ENCODE measurements around the gene METRN. TPM values are rescaled to one million over a fixed set of nuclear protein-coding genes. Genes with fewer than 3 reads are reported as not detected.
A peak's percentile ranks its signal among the peaks of the same experiment; 100 is the strongest.

METRN gene
- total RNA-seq, 2 donors from 2014 or later, result 3.8 to 4.3 TPM

GRCh38 chr16:754656-755055 is 39.7 kb downstream of the METRN start:
- Mint-ChIP-seq H3K36me3 (ENCODE audit: low read depth) (no peaks in the 10 kb centered on the region), H3K4me1 (peaks cover 4% of the 10 kb centered on the region), H3K4me3 (no peak overlapping the region), H3K27me3 (no peaks in the 10 kb centered on the region), H3K27ac (no peak overlapping the region)
- DNase-seq (no peak), ATAC-seq (peak; percentile 73)
- no peaks in the 10 kb centered on the region for H3K9me3 ChIP-seq (ENCODE audit: control insufficient read depth, low read length, poor library complexity, severe bottlenecking)

- DNase-seq (no peak), ATAC-seq (no peak)
- Mint-ChIP-seq H3K36me3 (ENCODE audit: low read depth) (no peaks in the 10 kb centered on the region), H3K27ac (no peak overlapping the region), H3K4me1 (peaks cover 4% of the 10 kb centered on the region), H3K27me3 (no peaks in the 10 kb centered on the region), H3K4me3 (no peak overlapping the region)
- no peaks in the 10 kb centered on the region for H3K9me3 ChIP-seq (ENCODE audit: control insufficient read depth, low read length, poor library complexity, severe bottlenecking)
Observed at GRCh38 chr16:756428-756827, 41.5 kb downstream of the METRN start.

GRCh38 chr16:759110-759910 is 44.4 kb downstream of the METRN start:
- Mint-ChIP-seq H3K36me3 (ENCODE audit: low read depth) (no peaks in the 10 kb centered on the region), H3K4me1 (peaks cover 4% of the 10 kb centered on the region), H3K27ac (no peak overlapping the region), H3K4me3 (no peak overlapping the region), H3K27me3 (no peaks in the 10 kb centered on the region)
- DNase-seq (no peak), ATAC-seq (no peak)
- H3K9me3 ChIP-seq (ENCODE audit: control insufficient read depth, low read length, poor library complexity, severe bottlenecking), result no peaks in the 10 kb centered on the region

GRCh38 chr16:760065-760464 is 45.1 kb downstream of the METRN start:
- Mint-ChIP-seq H3K27me3 (no peaks in the 10 kb centered on the region), H3K4me3 (no peak overlapping the region), H3K36me3 (ENCODE audit: low read depth) (no peaks in the 10 kb centered on the region), H3K27ac (no peak overlapping the region), H3K4me1 (no peaks in the 10 kb centered on the region)
- ATAC-seq (no peak), DNase-seq (no peak)
- no peaks in the 10 kb centered on the region for H3K9me3 ChIP-seq (ENCODE audit: control insufficient read depth, low read length, poor library complexity, severe bottlenecking)

- Mint-ChIP-seq H3K27me3 (no peaks in the 10 kb centered on the region), H3K27ac (no peak within 1 kb of the TSS), H3K4me3 (no peak within 1 kb of the TSS), H3K4me1 (no peaks in the 10 kb centered on the region), H3K36me3 (ENCODE audit: low read depth) (no peaks in the 10 kb centered on the region)
- H3K9me3 ChIP-seq (ENCODE audit: control insufficient read depth, low read length, poor library complexity, severe bottlenecking), result no peaks in the 10 kb centered on the region
- no peak for DNase-seq
- no peak for ATAC-seq
Observed at GRCh38 chr16:760545-761343, 45.8 kb downstream of the METRN start, which contains the start of gene MSLN. MSLN (plus strand) TSS chr16:760734; CDS start chr16:762681, 1,947 bp downstream.

- no peak overlapping the region for H3K27ac Mint-ChIP-seq
- no peaks in the 10 kb centered on the region for H3K27me3 Mint-ChIP-seq
Observed at GRCh38 chr16:761625-762513, 47.0 kb downstream of the METRN start.

GRCh38 chr16:762595-763268 is 47.8 kb downstream of the METRN start:
- H3K36me3 Mint-ChIP-seq (ENCODE audit: low read depth), result no peaks in the 10 kb centered on the region
- no peak overlapping the region for H3K27ac Mint-ChIP-seq
- no peaks in the 10 kb centered on the region for H3K4me1 Mint-ChIP-seq
- DNase-seq, result no peak
- no peak for ATAC-seq
- H3K9me3 ChIP-seq (ENCODE audit: control insufficient read depth, low read length, poor library complexity, severe bottlenecking), result no peaks in the 10 kb centered on the region
- H3K4me3 Mint-ChIP-seq, result no peak overlapping the region
- H3K27me3 Mint-ChIP-seq, result no peaks in the 10 kb centered on the region

More at GRCh38 chr16:761625-762513, 47.0 kb downstream of the METRN start:
- H3K9me3 ChIP-seq (ENCODE audit: control insufficient read depth, low read length, poor library complexity, severe bottlenecking), result no peaks in the 10 kb centered on the region
- no peak overlapping the region for H3K4me3 Mint-ChIP-seq
- H3K4me1 Mint-ChIP-seq, result no peaks in the 10 kb centered on the region
- DNase-seq (no peak), ATAC-seq (no peak)
- no peaks in the 10 kb centered on the region for H3K36me3 Mint-ChIP-seq (ENCODE audit: low read depth)

GRCh38 chr16:763369-764183 is 48.7 kb downstream of the METRN start:
- no peaks in the 10 kb centered on the region for H3K27me3 Mint-ChIP-seq

GRCh38 chr16:764184-764750 is 49.3 kb downstream of the METRN start:
- DNase-seq (no peak), ATAC-seq (no peak)
- Mint-ChIP-seq H3K36me3 (ENCODE audit: low read depth) (no peaks in the 10 kb centered on the region), H3K27me3 (no peaks in the 10 kb centered on the region), H3K27ac (no peak overlapping the region), H3K4me3 (no peak overlapping the region), H3K4me1 (no peaks in the 10 kb centered on the region)
- H3K9me3 ChIP-seq (ENCODE audit: control insufficient read depth, low read length, poor library complexity, severe bottlenecking), result no peaks in the 10 kb centered on the region

More at GRCh38 chr16:763369-764183, 48.7 kb downstream of the METRN start:
- H3K4me3 Mint-ChIP-seq, result no peak overlapping the region
- no peak overlapping the region for H3K27ac Mint-ChIP-seq
- ATAC-seq, result no peak
- no peaks in the 10 kb centered on the region for H3K9me3 ChIP-seq (ENCODE audit: control insufficient read depth, low read length, poor library complexity, severe bottlenecking)
- H3K4me1 Mint-ChIP-seq, result no peaks in the 10 kb centered on the region
- no peaks in the 10 kb centered on the region for H3K36me3 Mint-ChIP-seq (ENCODE audit: low read depth)
- DNase-seq, result no peak

GRCh38 chr16:764848-765487 is 50.0 kb downstream of the METRN start:
- DNase-seq, result no peak

GRCh38 chr16:765488-765865 is 50.6 kb downstream of the METRN start:
- Mint-ChIP-seq H3K27ac (no peak overlapping the region), H3K4me3 (no peak overlapping the region), H3K36me3 (ENCODE audit: low read depth) (no peaks in the 10 kb centered on the region), H3K4me1 (no peaks in the 10 kb centered on the region), H3K27me3 (no peaks in the 10 kb centered on the region)
- no peak for DNase-seq
- ATAC-seq, result no peak
- no peaks in the 10 kb centered on the region for H3K9me3 ChIP-seq (ENCODE audit: control insufficient read depth, low read length, poor library complexity, severe bottlenecking)

More at GRCh38 chr16:764848-765487, 50.0 kb downstream of the METRN start:
- Mint-ChIP-seq H3K36me3 (ENCODE audit: low read depth) (no peaks in the 10 kb centered on the region), H3K27ac (no peak overlapping the region), H3K27me3 (no peaks in the 10 kb centered on the region), H3K4me1 (no peaks in the 10 kb centered on the region), H3K4me3 (no peak overlapping the region)
- no peaks in the 10 kb centered on the region for H3K9me3 ChIP-seq (ENCODE audit: control insufficient read depth, low read length, poor library complexity, severe bottlenecking)
- ATAC-seq, result no peak

Measured in T-helper 17 cell (primary cell).